GM12878 (cell line): ENCODE data around the gene INO80B. TPM values are rescaled to one million over a fixed set of nuclear protein-coding genes. Genes with fewer than 3 reads are reported as not detected.
A peak's percentile ranks its signal among the peaks of the same experiment; 100 is the strongest.

Experiments used
- ASH2L ChIP-seq: fragments of 300-600, 200-600 bp; sonication (generic); IDR thresholded peaks from 2 replicates; pipeline ENCODE4 v1.6.1; 2017; ENCODE audit warnings: low read depth, mild to moderate bottlenecking, borderline replicate concordance
- ATF7 ChIP-seq: fragments of 450-650 bp; IDR thresholded peaks from 2 replicates; pipeline ENCODE4 v1.6.1; 2016; ENCODE audit warnings: low read depth, mild to moderate bottlenecking
- BACH1 ChIP-seq: fragments of 450-650 bp; IDR thresholded peaks from 2 replicates; pipeline ENCODE4 v1.6.1; 2017; ENCODE audit warnings: mild to moderate bottlenecking, borderline replicate concordance
- CBFB ChIP-seq: IDR thresholded peaks from 2 replicates; pipeline ENCODE4 v1.6.1; 2016; ENCODE audit warnings: antibody characterized with exemption, low read depth
- EP300 ChIP-seq, 2 experiments: fragments of 150-350 bp in 1 of 2; IDR thresholded peaks; 2 replicates each; pipeline ENCODE4 v1.6.1; 2011 to 2012; ENCODE audit warnings: low read depth in 2 of 2, low read length in 2 of 2, borderline replicate concordance in 1 of 2, improper control_type of control experiment in 1 of 2, inconsistent platforms in 1 of 2; ENCODE audit not compliant: control insufficient read depth in 1 of 2
- FOS ChIP-seq: IDR thresholded peaks from 3 replicates; pipeline ENCODE4 v1.6.1; 2011; ENCODE audit warnings: borderline replicate concordance; ENCODE audit not compliant: insufficient read length; ENCODE audit errors: extremely low read depth
- KDM1A ChIP-seq: fragments of 200-600 bp; sonication (generic); IDR thresholded peaks from 2 replicates; pipeline ENCODE4 v1.6.1; 2016; ENCODE audit warnings: borderline replicate concordance
- MYB ChIP-seq: fragments of 150-350 bp; IDR thresholded peaks from 2 replicates; pipeline ENCODE4 v1.6.1; 2014; ENCODE audit warnings: mild to moderate bottlenecking, low read depth, low read length, borderline replicate concordance
- MYC ChIP-seq: IDR thresholded peaks from 2 replicates; pipeline ENCODE4 v1.6.1; 2011; ENCODE audit warnings: mild to moderate bottlenecking, low read length, moderate library complexity, inconsistent platforms; ENCODE audit not compliant: insufficient read depth, insufficient replicate concordance, insufficient read length, severe bottlenecking
- NFYB ChIP-seq: IDR thresholded peaks from 2 replicates; pipeline ENCODE4 v1.6.1; 2011; ENCODE audit warnings: low read depth, mild to moderate bottlenecking, low read length, improper control_type of control experiment, moderate library complexity; ENCODE audit not compliant: insufficient read depth
- PML ChIP-seq: IDR thresholded peaks from 2 replicates; pipeline ENCODE4 v1.6.1; 2012; ENCODE audit warnings: low read length, inconsistent platforms
- POLR2A ChIP-seq: IDR thresholded peaks from 2 replicates; pipeline ENCODE4 v1.6.1; 2011; ENCODE audit warnings: low read depth, mild to moderate bottlenecking, low read length
- SMARCA5 ChIP-seq: fragments of 450-650 bp; IDR thresholded peaks from 2 replicates; pipeline ENCODE4 v1.6.1; 2017; ENCODE audit warnings: mild to moderate bottlenecking
- STAT1 ChIP-seq: fragments of 450-650 bp; conservative IDR thresholded peaks from 2 replicates; pipeline ENCODE4 v1.6.1; 2014; ENCODE audit warnings: antibody characterized with exemption, mild to moderate bottlenecking
- TARDBP ChIP-seq: IDR thresholded peaks from 2 replicates; pipeline ENCODE4 v1.6.1; 2016; ENCODE audit warnings: borderline replicate concordance
- ZBED1 ChIP-seq: IDR thresholded peaks from 2 replicates; pipeline ENCODE4 v1.6.1; 2016; ENCODE audit warnings: borderline replicate concordance
- ZNF207 ChIP-seq: fragments of 450-650 bp; IDR thresholded peaks from 2 replicates; pipeline ENCODE4 v1.6.1; 2014; ENCODE audit warnings: antibody characterized with exemption, mild to moderate bottlenecking, borderline replicate concordance
- ZNF217 ChIP-seq: fragments of 450-650 bp; IDR thresholded peaks from 2 replicates; pipeline ENCODE4 v1.6.1; 2017; ENCODE audit warnings: antibody characterized with exemption, mild to moderate bottlenecking
- polyA plus RNA-seq, 11 experiments: library from polyadenylated mRNA; depleted of rRNA in 4 of 11; unstranded in 6 of 11; stranded (reverse) in 5 of 11; fragments of >200 nt; fragmentation: Nextera tagmentation in 4 of 11; fragmentation: Illumina TruSeq in 1 of 11; extraction: Ambion mirVana in 4 of 11; extraction: Trizol in 1 of 11; gene quantifications; 1 replicate in 1 of 11; 2 replicates in 10 of 11; pipeline versions ENCODE4 v1.2.1 to v1.2.3, GENCODE V29; 2011 to 2016; ENCODE audit warnings: inconsistent platforms in 2 of 11, missing spikeins in 2 of 11, low read depth in 1 of 11
- total RNA-seq, 4 experiments: library from RNA; depleted of rRNA in 3 of 4; stranded (reverse); fragments of >200 nt in 3 of 4; fragmentation: Illumina TruSeq in 1 of 4; extraction: Trizol in 1 of 4; gene quantifications; 2 replicates each; pipeline versions ENCODE4 v1.2.1 to v1.2.3, GENCODE V29; 2013 to 2021
- TF ChIP-seq, protein P1 (sequence below): fragments of 450-650 bp; IDR thresholded peaks from 2 replicates; pipeline ENCODE4 v1.6.1; 2017; ENCODE audit warnings: antibody characterized with exemption, mild to moderate bottlenecking, moderate library complexity
- TF ChIP-seq, protein P2 (sequence below): IDR thresholded peaks from 2 replicates; pipeline ENCODE4 v1.6.1; 2012; ENCODE audit warnings: improper control_type of control experiment, low read depth, low read length; ENCODE audit not compliant: insufficient replicate concordance

INO80B gene
- total and polyA plus RNA-seq, 10 of the 15 experiments (the other 5 are each of a cell fraction or from before 2014, with no cell fraction given), result 1.3 to 26.7 (median 11.1) TPM

DNA sequence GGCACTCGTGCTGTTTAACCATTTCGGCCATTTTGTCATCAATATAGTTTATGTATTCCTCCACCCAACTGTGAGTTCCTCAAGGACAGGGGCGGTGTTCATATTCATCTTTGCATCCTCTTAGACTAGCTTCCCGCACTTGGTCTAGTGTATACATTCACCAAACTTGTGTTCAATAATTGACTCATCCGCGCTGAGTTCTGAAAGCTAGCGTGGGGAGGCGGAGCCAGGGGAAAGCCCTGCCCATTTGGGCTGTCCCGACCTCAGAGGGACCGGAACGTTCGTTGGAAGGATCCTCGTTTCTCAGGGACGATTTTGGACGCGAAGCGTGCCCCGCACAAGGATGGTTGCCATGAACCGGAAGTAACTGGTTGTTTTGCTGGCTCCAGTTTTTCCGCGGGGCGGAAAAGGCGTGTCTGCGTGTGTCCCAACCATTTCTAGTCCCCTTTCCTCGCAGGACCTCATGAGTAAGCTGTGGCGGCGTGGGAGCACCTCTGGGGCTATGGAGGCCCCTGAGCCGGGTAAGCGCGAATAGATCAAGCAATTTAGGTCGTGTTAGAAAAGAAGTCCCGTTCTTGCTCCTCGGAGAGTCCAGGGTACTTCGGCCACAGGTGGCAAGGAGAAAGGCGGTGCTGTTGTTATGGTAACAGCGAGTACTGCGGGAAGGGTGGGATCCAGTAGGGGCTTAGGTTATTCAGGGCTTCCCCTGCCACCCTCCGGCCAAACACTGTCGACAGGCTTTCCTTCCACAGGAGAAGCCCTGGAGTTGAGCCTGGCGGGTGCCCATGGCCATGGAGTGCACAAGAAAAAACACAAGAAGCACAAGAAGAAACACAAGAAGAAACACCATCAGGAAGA is at the start of gene INO80B (continued):
- TF ChIP-seq, protein P1, sequence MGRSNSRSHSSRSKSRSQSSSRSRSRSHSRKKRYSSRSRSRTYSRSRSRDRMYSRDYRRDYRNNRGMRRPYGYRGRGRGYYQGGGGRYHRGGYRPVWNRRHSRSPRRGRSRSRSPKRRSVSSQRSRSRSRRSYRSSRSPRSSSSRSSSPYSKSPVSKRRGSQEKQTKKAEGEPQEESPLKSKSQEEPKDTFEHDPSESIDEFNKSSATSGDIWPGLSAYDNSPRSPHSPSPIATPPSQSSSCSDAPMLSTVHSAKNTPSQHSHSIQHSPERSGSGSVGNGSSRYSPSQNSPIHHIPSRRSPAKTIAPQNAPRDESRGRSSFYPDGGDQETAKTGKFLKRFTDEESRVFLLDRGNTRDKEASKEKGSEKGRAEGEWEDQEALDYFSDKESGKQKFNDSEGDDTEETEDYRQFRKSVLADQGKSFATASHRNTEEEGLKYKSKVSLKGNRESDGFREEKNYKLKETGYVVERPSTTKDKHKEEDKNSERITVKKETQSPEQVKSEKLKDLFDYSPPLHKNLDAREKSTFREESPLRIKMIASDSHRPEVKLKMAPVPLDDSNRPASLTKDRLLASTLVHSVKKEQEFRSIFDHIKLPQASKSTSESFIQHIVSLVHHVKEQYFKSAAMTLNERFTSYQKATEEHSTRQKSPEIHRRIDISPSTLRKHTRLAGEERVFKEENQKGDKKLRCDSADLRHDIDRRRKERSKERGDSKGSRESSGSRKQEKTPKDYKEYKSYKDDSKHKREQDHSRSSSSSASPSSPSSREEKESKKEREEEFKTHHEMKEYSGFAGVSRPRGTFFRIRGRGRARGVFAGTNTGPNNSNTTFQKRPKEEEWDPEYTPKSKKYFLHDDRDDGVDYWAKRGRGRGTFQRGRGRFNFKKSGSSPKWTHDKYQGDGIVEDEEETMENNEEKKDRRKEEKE, result no peak
- TF ChIP-seq ZNF217 (no peak), FOS (no peak), KDM1A (no peak), MYB (peak; percentile 64; the same call in 1 of the 2 replicates), ZNF207 (peak; percentile 100), NFYB (no peak), ASH2L (0 out of 2 replicates have a peak, but pooled peaks have one; percentile 57), ATF7 (peak; percentile 80), ZBED1 (peak; percentile 40; the same call in 1 of the 2 replicates), SMARCA5 (no peak), PML (peak; percentile 75; the same call in 1 of the 2 replicates), CBFB (peak; percentile 49; the same call in 1 of the 2 replicates), POLR2A (peak; percentile 58), STAT1 (peak; percentile 96; the same call in 1 of the 2 replicates), BACH1 (peak; percentile 90), TARDBP (peak; percentile 91; the same call in 1 of the 2 replicates), EP300 (IDR thresholded peaks at IDR 0.05; ENCODE audit: borderline replicate concordance in 1 of 2, control insufficient read depth in 1 of 2, low read depth in 2 of 2, low read length in 2 of 2) (no peak), MYC (no peak)
- TF ChIP-seq, protein P2, sequence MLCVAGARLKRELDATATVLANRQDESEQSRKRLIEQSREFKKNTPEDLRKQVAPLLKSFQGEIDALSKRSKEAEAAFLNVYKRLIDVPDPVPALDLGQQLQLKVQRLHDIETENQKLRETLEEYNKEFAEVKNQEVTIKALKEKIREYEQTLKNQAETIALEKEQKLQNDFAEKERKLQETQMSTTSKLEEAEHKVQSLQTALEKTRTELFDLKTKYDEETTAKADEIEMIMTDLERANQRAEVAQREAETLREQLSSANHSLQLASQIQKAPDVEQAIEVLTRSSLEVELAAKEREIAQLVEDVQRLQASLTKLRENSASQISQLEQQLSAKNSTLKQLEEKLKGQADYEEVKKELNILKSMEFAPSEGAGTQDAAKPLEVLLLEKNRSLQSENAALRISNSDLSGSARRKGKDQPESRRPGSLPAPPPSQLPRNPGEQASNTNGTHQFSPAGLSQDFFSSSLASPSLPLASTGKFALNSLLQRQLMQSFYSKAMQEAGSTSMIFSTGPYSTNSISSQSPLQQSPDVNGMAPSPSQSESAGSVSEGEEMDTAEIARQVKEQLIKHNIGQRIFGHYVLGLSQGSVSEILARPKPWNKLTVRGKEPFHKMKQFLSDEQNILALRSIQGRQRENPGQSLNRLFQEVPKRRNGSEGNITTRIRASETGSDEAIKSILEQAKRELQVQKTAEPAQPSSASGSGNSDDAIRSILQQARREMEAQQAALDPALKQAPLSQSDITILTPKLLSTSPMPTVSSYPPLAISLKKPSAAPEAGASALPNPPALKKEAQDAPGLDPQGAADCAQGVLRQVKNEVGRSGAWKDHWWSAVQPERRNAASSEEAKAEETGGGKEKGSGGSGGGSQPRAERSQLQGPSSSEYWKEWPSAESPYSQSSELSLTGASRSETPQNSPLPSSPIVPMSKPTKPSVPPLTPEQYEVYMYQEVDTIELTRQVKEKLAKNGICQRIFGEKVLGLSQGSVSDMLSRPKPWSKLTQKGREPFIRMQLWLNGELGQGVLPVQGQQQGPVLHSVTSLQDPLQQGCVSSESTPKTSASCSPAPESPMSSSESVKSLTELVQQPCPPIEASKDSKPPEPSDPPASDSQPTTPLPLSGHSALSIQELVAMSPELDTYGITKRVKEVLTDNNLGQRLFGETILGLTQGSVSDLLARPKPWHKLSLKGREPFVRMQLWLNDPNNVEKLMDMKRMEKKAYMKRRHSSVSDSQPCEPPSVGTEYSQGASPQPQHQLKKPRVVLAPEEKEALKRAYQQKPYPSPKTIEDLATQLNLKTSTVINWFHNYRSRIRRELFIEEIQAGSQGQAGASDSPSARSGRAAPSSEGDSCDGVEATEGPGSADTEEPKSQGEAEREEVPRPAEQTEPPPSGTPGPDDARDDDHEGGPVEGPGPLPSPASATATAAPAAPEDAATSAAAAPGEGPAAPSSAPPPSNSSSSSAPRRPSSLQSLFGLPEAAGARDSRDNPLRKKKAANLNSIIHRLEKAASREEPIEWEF, result no peak
